ENCODE measurements around the gene CAMK2A. TPM values are rescaled to one million over a fixed set of nuclear protein-coding genes. Genes with fewer than 3 reads are reported as not detected.

Gene CAMK2A
- total RNA-seq, 1 donor from 2014 or later = not detected

DNA sequence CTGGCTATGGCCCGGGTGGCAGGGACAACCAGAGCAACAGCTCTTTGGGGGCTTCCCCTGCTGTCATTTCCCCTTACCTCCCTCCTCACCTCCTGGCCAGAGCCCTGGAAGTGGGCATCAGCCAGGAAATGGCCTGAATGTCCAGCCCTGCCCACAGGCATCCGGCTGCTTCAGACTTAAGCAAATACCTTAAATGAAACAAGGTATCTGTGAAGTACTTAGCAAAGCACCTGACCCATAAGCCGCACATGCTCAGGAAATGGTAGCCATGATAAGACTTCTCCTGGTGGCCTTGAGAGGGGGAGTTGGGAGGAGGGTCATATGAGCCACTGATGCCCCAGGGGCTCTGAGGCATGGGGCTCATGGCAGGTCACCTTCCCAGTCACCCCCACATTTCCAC, 43.8 kb downstream of the CAMK2A start:
- DNase-seq (ENCODE audit: low read depth) = no peak
- TF ChIP-seq, protein P1, sequence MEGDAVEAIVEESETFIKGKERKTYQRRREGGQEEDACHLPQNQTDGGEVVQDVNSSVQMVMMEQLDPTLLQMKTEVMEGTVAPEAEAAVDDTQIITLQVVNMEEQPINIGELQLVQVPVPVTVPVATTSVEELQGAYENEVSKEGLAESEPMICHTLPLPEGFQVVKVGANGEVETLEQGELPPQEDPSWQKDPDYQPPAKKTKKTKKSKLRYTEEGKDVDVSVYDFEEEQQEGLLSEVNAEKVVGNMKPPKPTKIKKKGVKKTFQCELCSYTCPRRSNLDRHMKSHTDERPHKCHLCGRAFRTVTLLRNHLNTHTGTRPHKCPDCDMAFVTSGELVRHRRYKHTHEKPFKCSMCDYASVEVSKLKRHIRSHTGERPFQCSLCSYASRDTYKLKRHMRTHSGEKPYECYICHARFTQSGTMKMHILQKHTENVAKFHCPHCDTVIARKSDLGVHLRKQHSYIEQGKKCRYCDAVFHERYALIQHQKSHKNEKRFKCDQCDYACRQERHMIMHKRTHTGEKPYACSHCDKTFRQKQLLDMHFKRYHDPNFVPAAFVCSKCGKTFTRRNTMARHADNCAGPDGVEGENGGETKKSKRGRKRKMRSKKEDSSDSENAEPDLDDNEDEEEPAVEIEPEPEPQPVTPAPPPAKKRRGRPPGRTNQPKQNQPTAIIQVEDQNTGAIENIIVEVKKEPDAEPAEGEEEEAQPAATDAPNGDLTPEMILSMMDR (conservative IDR thresholded peaks at IDR 0.05; ENCODE audit: low read depth, low read length) = no peak

DNA sequence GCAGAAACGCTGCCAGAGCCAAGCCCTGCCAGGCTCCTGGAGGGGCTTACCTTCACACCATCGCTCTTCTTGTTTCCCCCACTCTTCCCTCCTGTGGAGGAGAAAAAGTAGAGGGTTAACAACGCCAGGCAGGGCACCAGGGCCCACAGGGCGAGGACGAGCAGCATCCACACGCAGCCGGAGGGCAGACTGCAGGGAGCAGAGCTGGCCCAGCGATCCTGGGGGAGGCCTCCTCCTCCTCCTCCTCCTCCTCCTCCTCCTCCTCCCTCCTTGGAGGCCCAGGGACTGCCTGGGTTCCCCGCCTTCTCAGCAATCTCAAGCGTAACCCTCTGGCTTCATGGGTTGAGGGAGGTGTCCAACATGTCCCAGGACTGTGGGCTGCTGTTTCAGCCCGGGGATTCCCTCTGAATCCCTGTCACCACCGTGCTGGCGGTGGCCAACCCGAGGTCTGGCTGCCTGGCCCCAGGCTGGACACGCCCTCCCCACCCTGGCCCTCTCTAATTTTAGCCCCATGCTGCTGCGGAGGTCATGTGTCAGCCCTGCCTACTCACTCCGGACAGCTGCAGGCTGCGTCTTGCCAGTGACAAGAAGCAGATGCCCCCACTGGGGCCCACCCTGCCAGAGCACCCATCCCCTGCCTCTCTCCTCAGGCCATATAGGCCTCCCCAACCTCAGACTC, 44.3 kb downstream of the CAMK2A start:
- H3K4me3 ChIP-seq (ENCODE audit: low read depth, low read length) = no peak overlapping the region
- TF ChIP-seq, protein P1 (conservative IDR thresholded peaks at IDR 0.05; ENCODE audit: low read depth, low read length) = no peak
- no peak for DNase-seq (ENCODE audit: low read depth)

More for the DNA sequence above, 43.8 kb downstream of the CAMK2A start:
- no peak overlapping the region for H3K4me3 ChIP-seq (ENCODE audit: low read depth, low read length)

DNA sequence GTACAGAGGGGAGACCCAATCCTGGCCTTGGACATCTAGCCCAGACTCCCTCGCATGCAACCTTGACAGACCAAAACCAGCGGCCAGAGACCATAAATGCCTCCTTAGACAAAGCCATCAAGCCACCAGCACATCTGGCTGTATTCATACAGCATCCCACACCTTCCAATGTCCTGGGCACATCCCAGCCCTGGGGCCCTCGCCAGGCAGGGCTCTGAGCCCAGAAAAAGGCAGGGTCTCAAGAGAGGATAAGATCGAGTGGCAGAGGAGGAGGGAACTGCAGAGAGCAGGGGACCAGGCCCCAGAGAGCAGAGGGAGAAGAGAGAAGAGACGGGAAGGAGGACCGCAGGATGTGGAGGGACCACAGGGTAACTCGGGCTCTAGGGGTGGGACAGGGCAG, 45.4 kb downstream of the CAMK2A start:
- TF ChIP-seq, protein P1 (conservative IDR thresholded peaks at IDR 0.05; ENCODE audit: low read depth, low read length) = no peak
- DNase-seq (ENCODE audit: low read depth) = no peak
- H3K4me3 ChIP-seq (ENCODE audit: low read depth, low read length) = no peak overlapping the region

GRCh38 chr5:150243590-150243989, 46.0 kb downstream of the CAMK2A start:
- TF ChIP-seq, protein P1 (conservative IDR thresholded peaks at IDR 0.05; ENCODE audit: low read depth, low read length) = no peak
- H3K4me3 ChIP-seq (ENCODE audit: low read depth, low read length) = no peak overlapping the region
- DNase-seq (ENCODE audit: low read depth) = no peak

DNA sequence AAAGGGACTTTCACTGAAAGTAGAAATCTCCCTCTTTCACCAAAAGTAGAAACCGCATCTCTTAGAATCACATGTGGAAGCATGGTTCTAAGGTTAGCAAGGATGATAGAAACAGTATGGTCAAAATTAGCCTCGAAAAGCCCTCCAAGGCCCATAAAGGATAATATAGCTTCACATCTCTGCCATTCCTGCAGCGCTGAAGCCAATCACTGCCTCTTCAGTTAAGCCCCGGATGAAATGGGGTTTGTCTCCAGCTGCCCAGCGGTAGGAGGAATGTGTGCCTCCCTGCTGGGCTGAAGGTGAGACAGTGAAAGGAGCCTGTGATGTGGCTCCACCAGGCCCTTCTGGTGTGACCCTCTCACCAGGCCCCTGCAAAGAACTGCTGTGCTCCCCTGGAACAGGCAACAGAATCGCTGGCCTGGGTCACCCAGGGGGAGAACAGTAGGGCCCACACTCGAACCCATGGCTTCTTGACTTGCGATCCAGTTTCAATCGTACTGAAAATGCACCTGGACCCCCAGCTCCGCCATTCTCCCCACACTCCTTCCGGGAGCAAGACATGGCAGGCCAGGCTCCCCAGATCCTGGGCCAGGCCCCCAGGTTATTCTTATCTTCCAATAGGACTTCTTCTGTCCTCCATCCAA, 47.2 kb downstream of the CAMK2A start:
- DNase-seq (ENCODE audit: low read depth) = no peak
- TF ChIP-seq, protein P1 (conservative IDR thresholded peaks at IDR 0.05; ENCODE audit: low read depth, low read length) = no peak
- no peak overlapping the region for H3K4me3 ChIP-seq (ENCODE audit: low read depth, low read length)

GRCh38 chr5:150241298-150242160, 48.0 kb downstream of the CAMK2A start:
- no peak overlapping the region for H3K4me3 ChIP-seq (ENCODE audit: low read depth, low read length)
- TF ChIP-seq, protein P1 (conservative IDR thresholded peaks at IDR 0.05; ENCODE audit: low read depth, low read length) = no peak
- no peak for DNase-seq (ENCODE audit: low read depth)

Data from epithelial cell of proximal tubule (primary cell).